B cell (primary cell): ENCODE measurements around the gene CCDC134. TPM values are rescaled to one million over a fixed set of nuclear protein-coding genes. Genes with fewer than 3 reads are reported as not detected.

Experiments
- ATAC-seq: fragments of 200-7000 bp; cut with Tn5 transposase; one replicate; pipeline ENCODE4 v1.10.0; 2021; ENCODE audit warnings: low read depth, mild to moderate bottlenecking, moderate number of reproducible peaks, moderate library complexity
- CTCF ChIA-PET: fragments of 350-600 bp; sonication (Branson Sonifier 250); formaldehyde crosslinking; loops from one replicate; lab custom pipeline; 2021; ENCODE audit warnings: antibody characterized with exemption, inconsistent platforms; lab: Charles Lee
- POLR2A ChIA-PET: fragments of 350-600 bp; sonication (Branson Sonifier 250); formaldehyde crosslinking; loops from one replicate; lab custom pipeline; 2021; ENCODE audit warnings: antibody characterized with exemption; lab: Charles Lee
- DNase-seq: peaks from one replicate; pipeline ENCODE4 v3.0.0; 2013
- H2AFZ ChIP-seq: 2 replicates; pipeline ENCODE4 v1.6.1; 2012; ENCODE audit warnings: mild to moderate bottlenecking, low read depth, low read length; ENCODE audit not compliant: insufficient read depth, poor library complexity, severe bottlenecking
- H3K27ac ChIP-seq, 2 donors: 1 replicate in 1 of 2; 2 replicates in 1 of 2; pipeline ENCODE4 v1.5.1; 2012 to 2013; ENCODE audit warnings: low read length in 2 of 2, mild to moderate bottlenecking in 2 of 2, moderate library complexity in 1 of 2
- H3K27me3 ChIP-seq, 4 experiments: fragments of 200-600 bp in 1 of 4; sonication (generic) in 1 of 4; replicated peaks in 1 of 4; 1 replicate in 2 of 4; 2 replicates in 2 of 4; pipeline versions ENCODE4 v1.6.1 to v1.7.0; 2013 to 2016; ENCODE audit warnings: low read length in 3 of 4, mild to moderate bottlenecking in 2 of 4, mixed read lengths in 1 of 4, moderate library complexity in 1 of 4; ENCODE audit not compliant: insufficient read depth in 4 of 4, control insufficient read depth in 3 of 4; ENCODE audit errors: control extremely low read depth in 1 of 4
- H3K36me3 ChIP-seq, 2 experiments: replicated peaks in 1 of 2; 1 replicate in 1 of 2; 2 replicates in 1 of 2; pipeline versions ENCODE4 v1.6.1 to v1.7.1; 2013; ENCODE audit warnings: low read length in 1 of 2; ENCODE audit not compliant: insufficient read depth in 2 of 2, control insufficient read depth in 1 of 2; ENCODE audit errors: control extremely low read depth in 1 of 2, extremely low read depth in 1 of 2
- H3K4me1 ChIP-seq, 2 donors: fragments of 200-600 bp in 1 of 2; sonication (generic) in 1 of 2; 1 replicate in 1 of 2; 2 replicates in 1 of 2; pipeline versions ENCODE4 v1.5.1 to v1.6.1; 2013 to 2017; ENCODE audit warnings: low read length in 2 of 2; ENCODE audit not compliant: control insufficient read depth in 2 of 2, insufficient read depth in 2 of 2
- H3K4me2 ChIP-seq: replicated peaks from 2 replicates; pipeline ENCODE3; 2012; ENCODE audit warnings: mild to moderate bottlenecking, low read depth, low read length; ENCODE audit not compliant: poor library complexity, severe bottlenecking
- H3K4me3 ChIP-seq, 5 experiments: fragments of 200-600 bp in 1 of 5; sonication (generic) in 1 of 5; 1 replicate in 3 of 5; 2 replicates in 2 of 5; pipeline versions ENCODE4 v1.5.1 to v1.7.0; 2011 to 2016; ENCODE audit warnings: low read length in 4 of 5, mild to moderate bottlenecking in 4 of 5, low read depth in 2 of 5, control low read depth in 1 of 5, moderate library complexity in 1 of 5; ENCODE audit not compliant: insufficient read depth in 1 of 5; ENCODE audit errors: control extremely low read depth in 1 of 5, extremely low read depth in 1 of 5
- H3K79me2 ChIP-seq: fragments of 200-600 bp; sonication (generic); one replicate; pipeline ENCODE4 v1.6.0; 2016; ENCODE audit warnings: low read length; ENCODE audit not compliant: control insufficient read depth, insufficient read depth
- H3K9ac ChIP-seq: fragments of 200-600 bp; sonication (generic); 2 replicates; pipeline ENCODE4 v1.6.1; 2017; ENCODE audit warnings: mild to moderate bottlenecking, low read length, moderate library complexity
- H3K9me3 ChIP-seq, 3 donors: one replicate each; pipeline versions ENCODE4 v1.6.1 to v1.7.1; 2013; ENCODE audit warnings: low read length in 2 of 3; ENCODE audit not compliant: control insufficient read depth in 2 of 3, insufficient read depth in 1 of 3; ENCODE audit errors: control extremely low read depth in 1 of 3
- H4K20me1 ChIP-seq: 2 replicates; pipeline ENCODE4 v1.6.0; 2012; ENCODE audit warnings: mild to moderate bottlenecking, low read length; ENCODE audit not compliant: insufficient read depth, control insufficient read depth, poor library complexity, severe bottlenecking
- H3K27ac Mint-ChIP-seq: one replicate; pipeline ENCODE4 v1.8.0; 2021; ENCODE audit warnings: mixed read lengths
- H3K27me3 Mint-ChIP-seq: one replicate; pipeline ENCODE4 v1.8.0; 2021; ENCODE audit warnings: mixed read lengths
- H3K4me1 Mint-ChIP-seq: one replicate; pipeline ENCODE4 v1.8.0; 2021; ENCODE audit warnings: mixed read lengths
- H3K4me3 Mint-ChIP-seq: one replicate; pipeline ENCODE4 v1.8.0; 2021; ENCODE audit warnings: mixed read lengths
- H3K9me3 Mint-ChIP-seq: one replicate; pipeline ENCODE4 v1.8.0; 2022; ENCODE audit warnings: mixed read lengths; ENCODE audit not compliant: insufficient read depth
- EZH2 ChIP-seq: IDR thresholded peaks from 2 replicates; pipeline ENCODE4 v1.6.1; 2012; ENCODE audit warnings: borderline replicate concordance, low read depth, mild to moderate bottlenecking, moderate library complexity, low read length; ENCODE audit not compliant: insufficient read depth, poor library complexity, severe bottlenecking
- WGBS: methylation state at CpG from one replicate; pipeline ENCODE4 v1.1.5; 2013; ENCODE audit warnings: missing lambda C conversion rate; ENCODE audit not compliant: insufficient coverage; 5-methylcytosine and 5-hydroxymethylcytosine counted together
- intact Hi-C: fragments of 100-400 bp; cut with micrococcal nuclease; formaldehyde crosslinking; loops from one replicate; pipeline ENCODE4 v1.10.0; 2022
- polyA plus RNA-seq: library from polyadenylated mRNA; depleted of rRNA; stranded (reverse); fragments of >200 nt; gene quantifications from 2 replicates; pipeline ENCODE4 v1.2.3, GENCODE V29; 2012
- total RNA-seq, 2 donors: library from RNA; stranded (reverse); fragments of 120-200 nt in 1 of 2; gene quantifications; 1 replicate in 1 of 2; 2 replicates in 1 of 2; pipeline versions ENCODE4 v1.2.3 to v1.2.4, GENCODE V29; 2013 to 2022
- TF ChIP-seq, protein P1 (sequence below): fragments of 200-600 bp; IDR thresholded peaks from one replicate; pipeline ENCODE4 v1.8.0; 2022; ENCODE audit warnings: antibody characterized with exemption, mild to moderate bottlenecking

Gene CCDC134
- total and polyA plus RNA-seq, 2 donors (not counting 1 experiment from before 2014, with no cell fraction given), result 4.4 to 18.1 TPM

DNA sequence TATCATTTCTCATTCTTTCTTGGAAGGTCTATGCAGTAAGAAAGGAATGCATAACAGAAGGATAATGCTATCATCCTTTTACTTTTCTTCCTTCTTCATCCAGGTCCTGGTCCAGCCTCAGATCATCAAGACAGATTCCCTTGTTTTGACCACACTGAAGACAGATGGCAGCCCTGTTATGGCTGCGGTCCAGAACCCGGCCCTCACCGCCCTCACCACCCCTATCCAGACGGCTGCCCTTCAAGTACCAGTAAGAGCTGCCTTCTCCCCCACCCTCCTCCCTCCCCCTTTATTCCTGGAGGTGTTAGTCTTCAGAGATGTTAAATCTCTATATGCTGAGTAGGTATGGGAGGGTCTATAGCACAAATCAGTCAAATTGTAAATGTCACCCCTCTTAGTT is 70.3 kb downstream of the CCDC134 start:
- Histone ChIP-seq H3K4me3 (no peak overlapping the region), H3K9ac (no peak overlapping the region), H3K9me3 (no peaks in the 10 kb centered on the region), H2AFZ (no peak overlapping the region), H3K27me3 (no peaks in the 10 kb centered on the region), H3K36me3 (peaks cover 8 to 76% of the 10 kb centered on the region in 2 experiments), H3K79me2 (peaks cover 84% of the 10 kb centered on the region), H3K27ac (no peak overlapping the region), H4K20me1 (peaks cover 12% of the 10 kb centered on the region), H3K4me1 (peaks cover 7 to 26% of the 10 kb centered on the region in 2 donors), H3K4me2 (no peak overlapping the region)
- Mint-ChIP-seq H3K4me3 (no peak overlapping the region), H3K4me1 (peaks cover 35% of the 10 kb centered on the region), H3K9me3 (no peaks in the 10 kb centered on the region), H3K27ac (no peak overlapping the region), H3K27me3 (no peaks in the 10 kb centered on the region)
- intact Hi-C loops, result no loop called here
- DNase-seq (no peak), ATAC-seq (no peak)
- TF ChIP-seq, protein P1, sequence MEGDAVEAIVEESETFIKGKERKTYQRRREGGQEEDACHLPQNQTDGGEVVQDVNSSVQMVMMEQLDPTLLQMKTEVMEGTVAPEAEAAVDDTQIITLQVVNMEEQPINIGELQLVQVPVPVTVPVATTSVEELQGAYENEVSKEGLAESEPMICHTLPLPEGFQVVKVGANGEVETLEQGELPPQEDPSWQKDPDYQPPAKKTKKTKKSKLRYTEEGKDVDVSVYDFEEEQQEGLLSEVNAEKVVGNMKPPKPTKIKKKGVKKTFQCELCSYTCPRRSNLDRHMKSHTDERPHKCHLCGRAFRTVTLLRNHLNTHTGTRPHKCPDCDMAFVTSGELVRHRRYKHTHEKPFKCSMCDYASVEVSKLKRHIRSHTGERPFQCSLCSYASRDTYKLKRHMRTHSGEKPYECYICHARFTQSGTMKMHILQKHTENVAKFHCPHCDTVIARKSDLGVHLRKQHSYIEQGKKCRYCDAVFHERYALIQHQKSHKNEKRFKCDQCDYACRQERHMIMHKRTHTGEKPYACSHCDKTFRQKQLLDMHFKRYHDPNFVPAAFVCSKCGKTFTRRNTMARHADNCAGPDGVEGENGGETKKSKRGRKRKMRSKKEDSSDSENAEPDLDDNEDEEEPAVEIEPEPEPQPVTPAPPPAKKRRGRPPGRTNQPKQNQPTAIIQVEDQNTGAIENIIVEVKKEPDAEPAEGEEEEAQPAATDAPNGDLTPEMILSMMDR, result no peak
- no peak for TF ChIP-seq EZH2
- POLR2A ChIA-PET, result no interaction called here
- CTCF ChIA-PET, result interaction anchor here (1.0 to 1.1 kb wide), 2 partner anchors 8 to 12 kb away, joined by 3 to 5 read pairs; no protein-coding TSS in a partner anchor
- WGBS, result 80% methylated on average over 1 of the region's 4 CpGs

GRCh38 chr22:41873391-41873790 is 72.9 kb downstream of the CCDC134 start:
- Histone ChIP-seq H2AFZ (no peak overlapping the region), H3K4me2 (no peak overlapping the region), H3K27ac (peak overlapping the region; percentile 8 to 31), H3K36me3 (peaks cover 5 to 83% of the 10 kb centered on the region in 2 experiments), H3K27me3 (no peaks in the 10 kb centered on the region), H3K79me2 (peaks cover 77% of the 10 kb centered on the region), H3K4me3 (no peak overlapping the region), H4K20me1 (peaks cover 4% of the 10 kb centered on the region), H3K9ac (no peak overlapping the region), H3K9me3 (no peaks in the 10 kb centered on the region), H3K4me1 (peaks cover 5 to 18% of the 10 kb centered on the region in 2 donors)
- ChIA-PET POLR2A (interaction anchor here (1.3 to 1.9 kb wide), 2 partner anchors 40 to 67 kb away, joined by 4 to 8 read pairs; partner anchors contain the start of gene SREBF2), CTCF (interaction anchor here (1.2 to 2.0 kb wide), 2 partner anchors 67 to 126 kb away, joined by 3 to 7 read pairs; no protein-coding TSS in a partner anchor)
- H3K27ac Mint-ChIP-seq, result peak overlapping the region; percentile 79
- intact Hi-C loops, result no loop called here
- WGBS, result 65% methylated on average over 2 of the region's 5 CpGs
- ATAC-seq (no peak), DNase-seq (no peak)
- H3K4me3 Mint-ChIP-seq, result peak overlapping the region; percentile 8
- no peaks in the 10 kb centered on the region for H3K9me3 Mint-ChIP-seq
- no peaks in the 10 kb centered on the region for H3K27me3 Mint-ChIP-seq
- H3K4me1 Mint-ChIP-seq, result peaks cover 18% of the 10 kb centered on the region
- TF ChIP-seq, protein P1, result no peak
- TF ChIP-seq EZH2, result no peak
